ENCODE data around the gene CUX1. TPM values are rescaled to one million over a fixed set of nuclear protein-coding genes. Genes with fewer than 3 reads are reported as not detected.

Gene CUX1
- total RNA-seq, 1 experiment from 2014 or later, result 64.3 TPM

DNA sequence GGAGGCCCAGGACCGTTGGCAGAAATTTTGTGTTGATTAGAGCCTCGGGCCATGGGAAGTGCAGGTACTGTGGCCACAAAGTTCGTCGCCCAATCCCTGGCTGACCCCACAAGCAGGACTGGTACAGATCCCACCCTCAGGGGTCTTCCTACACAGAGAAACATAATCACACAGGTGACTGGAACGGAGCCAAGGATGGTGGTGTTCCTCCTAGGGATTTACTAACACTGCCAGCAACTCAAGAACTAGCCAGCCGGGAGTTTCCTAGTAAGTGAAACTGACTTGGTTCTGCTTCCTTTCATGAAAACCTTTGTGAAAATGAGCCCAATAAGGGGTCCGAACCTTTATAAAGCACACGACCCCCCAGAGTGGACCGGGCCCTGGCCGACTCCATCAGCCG lies 5.7 kb downstream of the CUX1 start:
- Mint-ChIP-seq H3K4me1 (peaks cover 87% of the 10 kb centered on the region), H3K4me3 (no peak overlapping the region), H3K27ac (peak overlapping the region; percentile 68), H3K9me3 (no peaks in the 10 kb centered on the region), H3K27me3 (ENCODE audit: low read depth) (no peaks in the 10 kb centered on the region), H3K36me3 (peaks cover 2% of the 10 kb centered on the region; the same call in 1 of the 2 replicates)
- ChIA-PET POLR2A (no interaction called here), CTCF (interaction anchor here (0.6 to 0.8 kb wide), 2 partner anchors 46 to 163 kb away, joined by 3 read pairs; no protein-coding TSS in a partner anchor)
- TF ChIP-seq RORB (CRISPR knock-in tag; IDR thresholded peaks at IDR 0.05) (no peak), MYBL2 (CRISPR knock-in tag; IDR thresholded peaks at IDR 0.05) (no peak)
- TF ChIP-seq, protein P1, sequence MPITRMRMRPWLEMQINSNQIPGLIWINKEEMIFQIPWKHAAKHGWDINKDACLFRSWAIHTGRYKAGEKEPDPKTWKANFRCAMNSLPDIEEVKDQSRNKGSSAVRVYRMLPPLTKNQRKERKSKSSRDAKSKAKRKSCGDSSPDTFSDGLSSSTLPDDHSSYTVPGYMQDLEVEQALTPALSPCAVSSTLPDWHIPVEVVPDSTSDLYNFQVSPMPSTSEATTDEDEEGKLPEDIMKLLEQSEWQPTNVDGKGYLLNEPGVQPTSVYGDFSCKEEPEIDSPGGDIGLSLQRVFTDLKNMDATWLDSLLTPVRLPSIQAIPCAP (CRISPR knock-in tag; IDR thresholded peaks at IDR 0.05), result no peak
- TF ChIP-seq, protein P2, sequence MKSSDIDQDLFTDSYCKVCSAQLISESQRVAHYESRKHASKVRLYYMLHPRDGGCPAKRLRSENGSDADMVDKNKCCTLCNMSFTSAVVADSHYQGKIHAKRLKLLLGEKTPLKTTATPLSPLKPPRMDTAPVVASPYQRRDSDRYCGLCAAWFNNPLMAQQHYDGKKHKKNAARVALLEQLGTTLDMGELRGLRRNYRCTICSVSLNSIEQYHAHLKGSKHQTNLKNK (CRISPR knock-in tag; IDR thresholded peaks at IDR 0.05), result no peak
- DNase-seq (ENCODE audit: low spot score) (no peak), ATAC-seq (no peak)

DNA sequence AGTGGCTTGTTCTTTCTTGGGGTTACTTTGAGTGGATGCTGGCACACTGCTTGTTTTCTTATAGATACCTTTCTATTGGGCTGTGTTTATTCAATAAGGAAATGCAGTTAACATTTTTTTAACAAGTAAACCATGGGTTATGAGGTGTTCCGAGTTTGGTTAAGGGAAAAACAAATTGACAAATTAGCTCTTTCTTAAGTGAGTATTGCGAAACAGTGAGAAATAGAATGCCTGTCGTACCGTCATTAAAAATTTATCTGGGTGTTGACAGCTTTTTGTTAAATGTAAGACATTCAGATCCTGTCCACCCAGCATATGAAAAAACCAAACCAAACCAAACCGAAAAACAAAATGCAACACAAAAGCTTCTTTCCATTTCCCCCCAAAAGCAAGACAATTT lies 6.2 kb downstream of the CUX1 start:
- peaks cover 2% of the 10 kb centered on the region; the same call in 1 of the 2 replicates for H3K36me3 Mint-ChIP-seq
- H3K27me3 Mint-ChIP-seq (ENCODE audit: low read depth), result no peaks in the 10 kb centered on the region
- ChIA-PET CTCF (interaction anchor here (0.6 to 0.8 kb wide), 2 partner anchors 46 to 162 kb away, joined by 3 read pairs; no protein-coding TSS in a partner anchor), POLR2A (no interaction called here)
- peak overlapping the region; percentile 68 for H3K27ac Mint-ChIP-seq
- no peak overlapping the region for H3K4me3 Mint-ChIP-seq
- ATAC-seq (no peak), DNase-seq (ENCODE audit: low spot score) (no peak)
- H3K9me3 Mint-ChIP-seq, result no peaks in the 10 kb centered on the region
- peaks cover 87% of the 10 kb centered on the region for H3K4me1 Mint-ChIP-seq
- TF ChIP-seq NFYB (CRISPR knock-in tag; conservative IDR thresholded peaks at IDR 0.05; ENCODE audit: low read depth) (no peak), CBFB (CRISPR knock-in tag; IDR thresholded peaks at IDR 0.05; ENCODE audit: low read depth) (no peak), PRRX2 (CRISPR knock-in tag; IDR thresholded peaks at IDR 0.05) (no peak), JUN (CRISPR knock-in tag; IDR thresholded peaks at IDR 0.05) (no peak)
- TF ChIP-seq, protein P3, sequence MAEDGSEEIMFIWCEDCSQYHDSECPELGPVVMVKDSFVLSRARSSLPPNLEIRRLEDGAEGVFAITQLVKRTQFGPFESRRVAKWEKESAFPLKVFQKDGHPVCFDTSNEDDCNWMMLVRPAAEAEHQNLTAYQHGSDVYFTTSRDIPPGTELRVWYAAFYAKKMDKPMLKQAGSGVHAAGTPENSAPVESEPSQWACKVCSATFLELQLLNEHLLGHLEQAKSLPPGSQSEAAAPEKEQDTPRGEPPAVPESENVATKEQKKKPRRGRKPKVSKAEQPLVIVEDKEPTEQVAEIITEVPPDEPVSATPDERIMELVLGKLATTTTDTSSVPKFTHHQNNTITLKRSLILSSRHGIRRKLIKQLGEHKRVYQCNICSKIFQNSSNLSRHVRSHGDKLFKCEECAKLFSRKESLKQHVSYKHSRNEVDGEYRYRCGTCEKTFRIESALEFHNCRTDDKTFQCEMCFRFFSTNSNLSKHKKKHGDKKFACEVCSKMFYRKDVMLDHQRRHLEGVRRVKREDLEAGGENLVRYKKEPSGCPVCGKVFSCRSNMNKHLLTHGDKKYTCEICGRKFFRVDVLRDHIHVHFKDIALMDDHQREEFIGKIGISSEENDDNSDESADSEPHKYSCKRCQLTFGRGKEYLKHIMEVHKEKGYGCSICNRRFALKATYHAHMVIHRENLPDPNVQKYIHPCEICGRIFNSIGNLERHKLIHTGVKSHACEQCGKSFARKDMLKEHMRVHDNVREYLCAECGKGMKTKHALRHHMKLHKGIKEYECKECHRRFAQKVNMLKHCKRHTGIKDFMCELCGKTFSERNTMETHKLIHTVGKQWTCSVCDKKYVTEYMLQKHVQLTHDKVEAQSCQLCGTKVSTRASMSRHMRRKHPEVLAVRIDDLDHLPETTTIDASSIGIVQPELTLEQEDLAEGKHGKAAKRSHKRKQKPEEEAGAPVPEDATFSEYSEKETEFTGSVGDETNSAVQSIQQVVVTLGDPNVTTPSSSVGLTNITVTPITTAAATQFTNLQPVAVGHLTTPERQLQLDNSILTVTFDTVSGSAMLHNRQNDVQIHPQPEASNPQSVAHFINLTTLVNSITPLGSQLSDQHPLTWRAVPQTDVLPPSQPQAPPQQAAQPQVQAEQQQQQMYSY (CRISPR knock-in tag; IDR thresholded peaks at IDR 0.05), result no peak

DNA sequence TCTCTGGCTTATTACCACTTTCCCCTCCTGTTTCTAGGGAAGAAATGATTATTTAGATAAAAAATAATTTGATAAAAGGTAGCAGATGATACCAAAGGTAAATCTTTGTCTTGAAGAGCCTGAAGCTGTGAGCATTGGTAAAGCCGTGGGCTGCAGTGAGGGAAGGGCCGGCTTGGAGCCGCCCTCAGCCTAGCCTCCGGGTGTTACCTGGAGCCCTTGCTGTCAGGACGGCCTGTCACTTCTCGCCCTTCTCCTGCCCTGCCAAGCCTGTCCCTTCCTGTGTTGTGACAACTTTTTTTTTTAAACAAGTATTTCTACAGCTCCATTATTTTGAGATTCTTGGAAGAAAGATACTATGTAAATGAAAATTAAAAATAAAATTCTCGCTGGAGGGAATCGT lies 7.0 kb downstream of the CUX1 start:
- Mint-ChIP-seq H3K36me3 (peaks cover 2% of the 10 kb centered on the region; the same call in 1 of the 2 replicates), H3K27me3 (ENCODE audit: low read depth) (no peaks in the 10 kb centered on the region), H3K27ac (peak overlapping the region; percentile 28; the same call in 1 of the 2 replicates), H3K4me3 (no peak overlapping the region), H3K4me1 (peaks cover 87% of the 10 kb centered on the region), H3K9me3 (no peaks in the 10 kb centered on the region)
- ChIA-PET POLR2A (no interaction called here), CTCF (no interaction called here)
- no peak for ATAC-seq
- TF ChIP-seq, protein P1 (CRISPR knock-in tag; IDR thresholded peaks at IDR 0.05), result no peak
- TF ChIP-seq, protein P3 (CRISPR knock-in tag; IDR thresholded peaks at IDR 0.05), result peak; percentile 87
- no peak for DNase-seq (ENCODE audit: low spot score)
